HG03439 (cell line): Measurements from ENCODE around the gene ITGBL1.
A peak's percentile ranks its signal among the peaks of the same experiment; 100 is the strongest.

Experiments
- ATAC-seq: cut with Tn5 transposase; IDR thresholded peaks from one replicate; pipeline ENCODE4 v1.9.1; 2021; ENCODE audit warnings: mild to moderate bottlenecking, moderate library complexity; ENCODE audit not compliant: unreplicated experiment

Gene ITGBL1

GRCh38 chr13:101621099-101621498 lies 168.6 kb downstream of the ITGBL1 start:
- ATAC-seq = no peak

GRCh38 chr13:101623470-101624209 lies 171.2 kb downstream of the ITGBL1 start:
- ATAC-seq = no peak

GRCh38 chr13:101624210-101624922 lies 171.9 kb downstream of the ITGBL1 start:
- no peak for ATAC-seq

- ATAC-seq = no peak
Measured at GRCh38 chr13:101624981-101625380, 172.5 kb downstream of the ITGBL1 start.

- ATAC-seq = peak; percentile 97
Measured at GRCh38 chr13:101626925-101627555, 174.6 kb downstream of the ITGBL1 start.

GRCh38 chr13:101627556-101627943 lies 175.1 kb downstream of the ITGBL1 start:
- peak; percentile 63 for ATAC-seq

- ATAC-seq = no peak
Measured at GRCh38 chr13:101628900-101629299, 176.4 kb downstream of the ITGBL1 start.

GRCh38 chr13:101631395-101631794 lies 178.9 kb downstream of the ITGBL1 start:
- no peak for ATAC-seq

GRCh38 chr13:101634142-101634541 lies 181.7 kb downstream of the ITGBL1 start:
- ATAC-seq = no peak

GRCh38 chr13:101639711-101640110 lies 187.2 kb downstream of the ITGBL1 start:
- no peak for ATAC-seq

GRCh38 chr13:101640788-101641400 lies 188.4 kb downstream of the ITGBL1 start:
- no peak for ATAC-seq

- ATAC-seq = no peak
Measured at GRCh38 chr13:101645871-101646270, 193.4 kb downstream of the ITGBL1 start.

- no peak for ATAC-seq
Measured at GRCh38 chr13:101647760-101648159, 195.3 kb downstream of the ITGBL1 start.

GRCh38 chr13:101648766-101649487 lies 196.5 kb downstream of the ITGBL1 start:
- ATAC-seq = no peak

- ATAC-seq = no peak
Measured at GRCh38 chr13:101649488-101650126, 197.1 kb downstream of the ITGBL1 start.

GRCh38 chr13:101654883-101655282 lies 202.4 kb downstream of the ITGBL1 start:
- no peak for ATAC-seq

GRCh38 chr13:101655435-101655834 lies 203.0 kb downstream of the ITGBL1 start:
- no peak for ATAC-seq

GRCh38 chr13:101660711-101661110 lies 208.2 kb downstream of the ITGBL1 start:
- no peak for ATAC-seq

- no peak for ATAC-seq
Measured at GRCh38 chr13:101661839-101662238, 209.4 kb downstream of the ITGBL1 start.

- ATAC-seq = no peak
Measured at GRCh38 chr13:101673360-101674105, 221.1 kb downstream of the ITGBL1 start.
